Thymus (tissue), 11 donors: Measurements from ENCODE around the gene WWP2. TPM values are rescaled to one million over a fixed set of nuclear protein-coding genes. Genes with fewer than 3 reads are reported as not detected.
"Not testable (repeated sequence)": the region's sequence is repeated elsewhere in the genome, so short reads cannot be mapped to it uniquely, and the experiment has no call there.

Experiments used
- DNase-seq, 9 donors: peaks; one replicate each; pipeline ENCODE4 v3.0.0-alpha.2; 2013; ENCODE audit warnings: low spot score in 9 of 9, low read depth in 6 of 9, missing footprints in 1 of 9
- H3K27ac ChIP-seq, 2 donors: one replicate each; pipeline ENCODE4 v1.5.1; 2013; ENCODE audit warnings: control low read depth in 1 of 2, low read depth in 1 of 2, low read length in 1 of 2, mild to moderate bottlenecking in 1 of 2, moderate library complexity in 1 of 2
- H3K27me3 ChIP-seq, 2 donors: one replicate each; pipeline ENCODE4 v1.5.1; 2013; ENCODE audit warnings: low read length in 1 of 2; ENCODE audit not compliant: control insufficient read depth in 2 of 2, insufficient read depth in 1 of 2
- H3K36me3 ChIP-seq, 2 donors: one replicate each; pipeline ENCODE4 v1.5.1; 2013; ENCODE audit warnings: low read length in 1 of 2, mild to moderate bottlenecking in 1 of 2, moderate library complexity in 1 of 2; ENCODE audit not compliant: control insufficient read depth in 2 of 2, insufficient read depth in 2 of 2
- H3K4me1 ChIP-seq, 2 donors: one replicate each; pipeline ENCODE4 v1.5.1; 2013; ENCODE audit warnings: low read length in 2 of 2; ENCODE audit not compliant: control insufficient read depth in 2 of 2, insufficient read depth in 2 of 2
- H3K4me3 ChIP-seq, 2 donors: one replicate each; pipeline ENCODE4 v1.5.1; 2013; ENCODE audit warnings: low read length in 2 of 2, control low read depth in 1 of 2, mild to moderate bottlenecking in 1 of 2
- H3K9me3 ChIP-seq, 2 donors: one replicate each; pipeline ENCODE4 v1.5.1; 2013; ENCODE audit warnings: low read length in 1 of 2, mild to moderate bottlenecking in 1 of 2; ENCODE audit not compliant: control insufficient read depth in 2 of 2, insufficient read depth in 1 of 2
- WGBS: extraction: QIAGEN DNeasy Blood & Tissue Kit; methylation state at CpG from one replicate; pipeline ENCODE4 v1.1.7; 2013; 5-methylcytosine and 5-hydroxymethylcytosine counted together
- polyA plus RNA-seq: library from polyadenylated mRNA; stranded (reverse); fragments of 200-250 nt; gene quantifications from one replicate; pipeline ENCODE4 v1.2.3, GENCODE V29; 2013
- total RNA-seq: library from RNA; stranded (reverse); fragments of 120-200 nt; gene quantifications from one replicate; pipeline ENCODE4 v1.2.4, GENCODE V29; 2013
- donor health status: healthy.

Gene WWP2
- total and polyA plus RNA-seq, 2 donors, result 13.5 to 21.1 TPM

- H3K4me1 ChIP-seq, H3K27me3 ChIP-seq, DNase-seq, H3K27ac ChIP-seq, H3K36me3 ChIP-seq, H3K4me3 ChIP-seq, H3K9me3 ChIP-seq: not testable (repeated sequence)
- 97% methylated on average over 2 of the region's 8 CpGs for WGBS
These were observed 210.8 kb downstream of the WWP2 start for GRCh38 chr16:69972935-69973334.

GRCh38 chr16:69985196-69985595 is 223.1 kb downstream of the WWP2 start:
- not testable (repeated sequence) for H3K36me3 ChIP-seq, H3K27ac ChIP-seq, H3K27me3 ChIP-seq, H3K4me1 ChIP-seq, H3K9me3 ChIP-seq, DNase-seq, H3K4me3 ChIP-seq
- WGBS, result 13% methylated on average over 1 of the region's 1 CpG

Other genes starting within 250 kb of the WWP2 start
- 8.9 TPM for gene NFAT5, start 196.4 kb upstream of the WWP2 start, total RNA-seq
- 4.5 TPM for gene NFAT5, start 196.4 kb upstream of the WWP2 start, polyA plus RNA-seq
- 7.6 TPM for gene NQO1, start 35.8 kb upstream of the WWP2 start, total RNA-seq
- gene NQO1, start 35.8 kb upstream of the WWP2 start, polyA plus RNA-seq, result 10.3 TPM
- 23.2 TPM for gene NOB1, start 7.4 kb upstream of the WWP2 start, total RNA-seq
- 32.3 TPM for gene NOB1, start 7.4 kb upstream of the WWP2 start, polyA plus RNA-seq
- gene CLEC18A, start 189.0 kb downstream of the WWP2 start, total RNA-seq, result 0.19 TPM
- gene CLEC18A, start 189.0 kb downstream of the WWP2 start, polyA plus RNA-seq, result 1.9 TPM